ENCODE measurements around the gene NFASC. TPM values are rescaled to one million over a fixed set of nuclear protein-coding genes. Genes with fewer than 3 reads are reported as not detected.
A peak's percentile ranks its signal among the peaks of the same experiment; 100 is the strongest.

Gene NFASC
- 1 to 10 TPM in 11 of 12 donors, not detected in 1; 1.0 to 2.5 (median 1.3) TPM for polyA plus RNA-seq (ENCODE audit: insufficient read length in 12 of 12)
- long read RNA-seq, donor 1 = 0 reads
- long read RNA-seq, donor 2 = 0 reads
- long read RNA-seq, donor 3 = 0 reads
- long read RNA-seq, donor 4 = 0 reads
- long read RNA-seq, donor 5, full-length matches to known transcripts = 1 of 1 reads
- long read RNA-seq, donor 5, partial matches to known transcripts = 0 of 1 reads
- long read RNA-seq, donor 5, other reads (novel, unspliced or antisense) = 0 of 1 reads
- long read RNA-seq, donor 6 = 0 reads
- long read RNA-seq, donor 7 = 0 reads
- long read RNA-seq, donor 8 = 0 reads
- long read RNA-seq, donor 9 = 0 reads
- long read RNA-seq, donor 10 = 0 reads
- long read RNA-seq, donor 11 = 0 reads

GRCh38 chr1:204870160-204870912 lies at the start of gene NFASC:
Gene NFASC, plus strand, starts transcription at chr1:204870862. Its CDS starts 73,454 bp downstream, at chr1:204944316.
- DNase-seq = no peak

GRCh38 chr1:204821476-204821875 lies 49.2 kb upstream of the NFASC start:
- DNase-seq = no peak

- DNase-seq = no peak
These were observed 48.7 kb upstream of the NFASC start for GRCh38 chr1:204821924-204822323.

GRCh38 chr1:204826970-204827369 lies 43.7 kb upstream of the NFASC start:
- DNase-seq = no peak

- no peak for DNase-seq
These were observed 42.3 kb upstream of the NFASC start for GRCh38 chr1:204828352-204828850.

GRCh38 chr1:204829133-204829825 lies 41.4 kb upstream of the NFASC start:
- DNase-seq = no peak

GRCh38 chr1:204830747-204831146 lies 39.9 kb upstream of the NFASC start:
- no peak for DNase-seq

GRCh38 chr1:204831186-204831585 lies 39.5 kb upstream of the NFASC start:
- no peak for DNase-seq

GRCh38 chr1:204834336-204834735 lies 36.3 kb upstream of the NFASC start:
- DNase-seq = no peak

GRCh38 chr1:204834752-204835151 lies 35.9 kb upstream of the NFASC start:
- no peak for DNase-seq

- DNase-seq = no peak
These were observed 34.9 kb upstream of the NFASC start for GRCh38 chr1:204835737-204836136.

GRCh38 chr1:204836856-204837255 lies 33.8 kb upstream of the NFASC start:
- no peak for DNase-seq

- DNase-seq = peak; percentile 72
These were observed 33.1 kb upstream of the NFASC start for GRCh38 chr1:204837440-204838084.

- DNase-seq = no peak
These were observed 29.3 kb upstream of the NFASC start for GRCh38 chr1:204841316-204841715.

GRCh38 chr1:204841798-204842197 lies 28.9 kb upstream of the NFASC start:
- DNase-seq = no peak

GRCh38 chr1:204842369-204842768 lies 28.3 kb upstream of the NFASC start:
- DNase-seq = no peak

- no peak for DNase-seq
These were observed 27.8 kb upstream of the NFASC start for GRCh38 chr1:204842892-204843291.

- no peak for DNase-seq
These were observed 24.1 kb upstream of the NFASC start for GRCh38 chr1:204846546-204846945.

GRCh38 chr1:204848579-204848978 lies 22.1 kb upstream of the NFASC start:
- DNase-seq = no peak

- DNase-seq = no peak
These were observed 17.8 kb upstream of the NFASC start for GRCh38 chr1:204852854-204853253.

GRCh38 chr1:204853436-204853835 lies 17.2 kb upstream of the NFASC start:
- no peak for DNase-seq

GRCh38 chr1:204854286-204854685 lies 16.4 kb upstream of the NFASC start:
- no peak for DNase-seq
